HG03196 (cell line): ENCODE measurements around the gene PDCD2L.
"Not testable (repeated sequence)": the region's sequence is repeated elsewhere in the genome, so short reads cannot be mapped to it uniquely, and the experiment has no call there.

Experiments used
- ATAC-seq: cut with Tn5 transposase; IDR thresholded peaks from one replicate; pipeline ENCODE4 v1.9.1; 2021; ENCODE audit not compliant: unreplicated experiment

PDCD2L gene

DNA sequence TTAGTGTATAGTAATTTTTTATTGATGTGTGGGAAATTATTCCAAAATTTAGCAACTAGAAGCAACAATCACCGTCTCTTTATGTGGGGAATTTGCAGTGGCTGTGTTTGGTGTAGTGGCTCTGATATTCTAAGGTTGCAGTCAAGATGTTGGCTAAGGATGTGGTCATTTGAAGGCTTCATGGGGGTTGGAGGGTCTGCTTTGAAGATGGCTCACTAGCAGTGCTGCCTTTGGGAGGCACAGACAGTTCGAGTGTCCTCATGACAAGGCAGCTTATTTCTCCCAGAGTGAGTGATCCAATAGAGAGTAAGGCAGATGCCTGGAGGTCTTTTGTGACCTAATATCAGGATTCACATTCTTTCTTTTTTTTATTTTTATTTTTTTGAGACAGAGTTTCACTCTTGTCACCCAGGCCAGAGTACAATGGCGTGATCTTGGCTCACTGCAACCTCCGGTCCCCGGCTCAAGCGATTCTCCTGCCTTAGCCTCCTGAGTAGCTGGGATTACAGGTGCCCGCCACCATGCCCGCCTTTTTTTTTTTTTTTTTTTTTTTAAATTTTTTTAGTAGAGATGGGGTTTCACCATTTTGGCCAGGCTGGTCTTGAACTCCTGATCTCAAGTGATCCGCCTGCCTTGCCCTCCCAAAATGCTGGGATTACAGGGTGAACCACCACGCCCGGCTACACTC lies 30.5 kb upstream of the PDCD2L start:
- no peak for ATAC-seq

DNA sequence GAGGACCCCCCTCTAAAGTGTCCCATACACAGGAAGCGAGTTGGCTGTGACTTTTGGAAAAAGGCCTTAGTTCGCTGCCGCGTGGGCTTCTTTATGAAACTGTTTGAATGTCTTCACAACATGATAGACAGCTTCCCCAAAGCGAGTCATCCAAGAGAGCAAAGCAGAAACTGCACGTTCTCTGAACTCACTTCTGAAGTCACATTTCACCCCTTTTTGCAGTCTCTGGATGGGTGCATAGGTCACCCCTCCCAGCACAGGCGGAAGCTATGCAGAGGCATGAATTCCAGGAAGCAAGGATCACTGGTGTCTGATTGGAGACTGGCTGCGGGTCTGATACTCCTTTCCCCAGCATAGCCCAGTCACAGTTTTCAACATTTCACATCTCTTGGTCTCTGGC lies 28.6 kb upstream of the PDCD2L start:
- no peak for ATAC-seq

DNA sequence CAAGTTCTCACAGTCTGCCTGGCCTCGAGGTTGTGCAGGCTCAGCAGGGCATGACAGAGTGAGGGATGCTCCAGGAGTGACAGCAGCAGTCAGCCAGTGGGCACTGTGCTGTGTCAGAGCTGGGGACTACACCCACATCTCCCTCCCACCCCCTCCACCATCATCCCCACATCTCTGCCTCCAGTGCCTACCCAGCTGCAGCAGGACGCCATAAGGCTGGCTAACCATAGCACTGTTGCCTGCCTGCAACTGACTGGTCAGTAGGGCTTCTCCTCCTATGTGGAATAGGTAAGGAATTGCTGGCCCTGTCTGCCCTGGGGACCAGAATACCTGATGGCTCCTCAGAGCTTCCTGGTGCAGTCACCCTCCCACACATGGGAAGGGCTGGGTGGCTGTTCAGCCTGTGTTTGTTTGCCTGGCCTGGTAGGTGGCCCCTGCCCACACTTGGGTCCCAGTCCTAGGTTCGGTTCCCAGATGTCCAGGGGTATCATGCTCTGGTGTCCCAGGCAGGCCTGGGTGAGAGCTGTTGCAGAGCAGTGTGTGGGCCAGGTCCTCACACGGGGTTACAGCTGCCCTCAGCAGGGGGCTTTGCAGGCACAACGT lies 23.5 kb upstream of the PDCD2L start:
- no peak for ATAC-seq

DNA sequence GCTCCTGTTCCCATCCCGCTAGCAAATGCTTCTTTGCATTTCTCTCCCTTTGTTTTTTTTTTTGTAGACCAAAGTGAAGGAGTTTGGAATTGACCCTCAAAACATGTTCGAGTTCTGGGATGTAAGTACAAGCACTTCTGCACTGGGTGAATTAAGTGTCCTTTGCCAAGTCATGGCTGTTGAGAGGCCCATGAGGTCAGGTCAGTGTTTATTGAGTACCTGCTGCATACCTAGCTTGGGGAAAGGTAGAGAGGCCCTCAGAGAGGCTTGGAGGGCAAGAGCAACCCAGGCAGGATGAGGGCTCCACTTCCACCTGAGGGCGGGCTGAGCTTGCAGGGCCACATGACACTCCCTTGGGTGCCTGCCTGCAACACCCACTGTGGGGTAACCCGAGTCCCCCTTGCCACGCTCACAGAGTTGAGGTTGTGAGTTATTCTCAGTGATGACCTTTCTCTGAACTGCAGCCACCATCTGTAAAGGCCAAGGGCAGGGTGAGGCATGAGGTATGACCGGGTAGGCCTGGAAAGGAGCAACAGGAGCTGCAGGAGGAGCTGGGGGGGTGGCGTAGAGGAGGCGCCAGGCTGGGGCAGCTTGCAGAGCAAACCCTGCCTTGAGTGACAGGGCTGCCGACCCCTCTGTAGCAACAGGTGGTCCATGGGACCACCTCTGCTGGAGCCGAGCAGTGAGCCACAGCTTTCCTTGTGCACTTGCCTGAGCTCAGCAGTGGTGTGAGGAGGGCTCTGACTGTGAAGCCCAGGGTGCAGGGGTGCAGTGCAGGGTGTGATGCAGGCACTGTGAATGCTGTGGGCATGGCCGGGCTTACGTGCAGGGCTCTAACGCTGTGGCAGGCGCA lies 22.6 kb upstream of the PDCD2L start:
- ATAC-seq, result no peak

DNA sequence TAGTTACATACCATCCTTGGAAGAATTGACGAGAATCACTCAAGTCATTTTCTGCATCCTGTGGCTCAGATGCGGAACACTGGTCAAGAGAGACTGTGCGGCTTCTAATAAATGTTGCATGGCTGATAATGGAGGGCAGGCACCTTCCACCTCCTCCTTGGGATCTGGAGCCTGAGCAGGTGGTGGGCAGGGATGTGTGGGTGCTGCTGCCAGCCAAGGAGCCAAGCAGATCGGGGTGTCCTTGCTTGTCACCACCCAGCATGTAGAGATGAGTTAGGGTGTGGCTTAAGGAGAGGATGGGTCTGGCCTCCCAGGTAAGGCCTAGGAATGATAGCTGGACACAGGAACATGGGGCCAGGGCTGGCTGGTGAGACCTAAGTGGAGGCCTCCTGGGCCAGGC lies 21.7 kb upstream of the PDCD2L start:
- ATAC-seq, result no peak

DNA sequence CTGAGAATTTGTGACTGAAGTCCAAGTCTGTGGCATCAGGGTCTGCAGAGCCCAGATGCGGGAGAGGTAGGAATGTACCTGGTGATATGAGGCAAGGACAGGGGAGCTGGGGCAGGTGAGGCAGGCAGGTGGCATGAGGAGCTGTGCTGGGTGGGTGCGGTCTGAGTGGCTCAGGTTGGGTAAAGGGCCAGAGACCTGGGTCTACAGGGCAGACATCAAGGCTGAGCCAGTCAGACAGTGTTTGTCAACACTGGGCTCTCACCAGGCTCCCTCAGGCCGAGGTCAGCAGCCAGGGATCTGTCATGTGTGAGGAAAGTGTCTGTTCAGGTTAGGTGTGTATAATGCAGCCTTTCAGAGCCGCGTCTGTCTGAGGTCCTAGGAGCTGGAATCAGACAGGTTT lies 20.6 kb upstream of the PDCD2L start:
- ATAC-seq, result no peak

DNA sequence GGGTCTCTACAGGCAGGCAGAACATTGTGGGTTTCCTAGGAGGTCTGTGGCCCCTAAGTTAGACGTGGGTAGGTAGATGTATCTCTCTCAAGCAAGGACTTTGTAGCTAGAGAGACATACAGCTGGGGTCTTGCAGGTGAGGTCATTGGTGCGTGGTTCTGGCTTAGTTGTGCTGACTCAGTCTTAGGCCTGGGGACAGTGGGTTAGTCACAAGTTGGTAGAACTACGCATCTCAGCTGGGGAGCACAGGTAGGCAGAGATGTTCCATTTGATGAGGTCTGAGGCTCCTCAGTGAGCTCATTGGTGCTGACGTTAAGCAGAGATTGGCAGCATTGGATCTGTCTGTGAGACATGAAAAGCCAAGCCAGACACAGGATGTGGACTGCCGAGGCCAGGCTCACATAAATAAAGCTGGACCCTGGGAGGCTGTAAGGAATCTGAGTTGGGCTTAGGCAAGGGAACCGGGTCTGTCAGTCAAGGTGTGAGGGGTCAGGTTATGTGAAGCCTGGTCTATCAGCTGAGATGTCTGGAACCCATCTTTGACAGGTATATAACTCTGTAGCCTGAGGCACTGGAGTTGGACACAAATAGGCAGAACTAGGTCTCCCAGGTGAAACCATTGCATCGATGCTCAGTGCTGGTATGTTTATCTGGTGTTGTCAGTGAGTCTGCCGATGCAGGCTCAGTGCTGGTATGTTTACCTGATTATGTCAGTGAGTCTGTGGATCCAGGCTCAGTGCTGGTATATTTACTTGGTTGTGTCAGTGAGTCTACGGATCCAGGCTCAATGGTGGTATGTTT lies 17.4 kb upstream of the PDCD2L start:
- no peak for ATAC-seq

DNA sequence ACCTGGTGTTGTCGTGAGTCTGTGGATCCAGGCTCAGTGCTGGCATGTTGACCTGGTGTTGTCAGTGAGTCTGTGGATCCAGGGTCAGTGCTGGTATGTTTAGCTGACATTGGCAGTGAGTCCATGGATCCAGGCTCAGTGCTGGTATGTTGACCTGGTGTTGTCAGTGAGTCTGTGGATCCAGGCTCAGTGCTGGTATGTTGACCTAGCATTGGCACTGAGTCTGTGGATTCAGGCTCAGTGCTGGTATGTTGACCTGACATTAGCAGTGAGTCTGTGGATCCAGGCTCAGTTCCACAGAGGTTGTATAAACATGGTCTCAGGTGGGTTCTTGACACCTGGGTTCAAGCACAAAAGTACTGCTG lies 16.8 kb upstream of the PDCD2L start:
- no peak for ATAC-seq

DNA sequence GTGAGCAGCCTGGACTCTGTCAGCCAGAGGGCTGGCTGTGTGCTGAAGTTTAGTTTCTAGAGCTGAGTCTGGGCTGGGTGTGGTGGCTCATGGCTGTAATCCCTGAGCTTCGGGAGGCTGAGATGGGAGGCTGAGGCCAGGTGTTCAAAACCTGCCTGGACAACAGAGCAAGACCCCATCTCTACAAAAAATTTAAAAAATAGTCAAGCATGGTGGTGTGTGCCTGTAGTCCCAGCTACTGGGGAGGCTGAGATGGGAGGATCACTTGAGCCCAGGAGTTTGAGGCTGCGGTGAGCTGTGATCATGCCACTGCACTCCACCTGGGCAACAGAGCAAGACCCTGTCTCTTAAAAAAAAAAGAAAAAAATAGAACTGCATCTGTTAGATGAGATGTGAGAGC lies 15.5 kb upstream of the PDCD2L start:
- ATAC-seq, result not testable (repeated sequence)

DNA sequence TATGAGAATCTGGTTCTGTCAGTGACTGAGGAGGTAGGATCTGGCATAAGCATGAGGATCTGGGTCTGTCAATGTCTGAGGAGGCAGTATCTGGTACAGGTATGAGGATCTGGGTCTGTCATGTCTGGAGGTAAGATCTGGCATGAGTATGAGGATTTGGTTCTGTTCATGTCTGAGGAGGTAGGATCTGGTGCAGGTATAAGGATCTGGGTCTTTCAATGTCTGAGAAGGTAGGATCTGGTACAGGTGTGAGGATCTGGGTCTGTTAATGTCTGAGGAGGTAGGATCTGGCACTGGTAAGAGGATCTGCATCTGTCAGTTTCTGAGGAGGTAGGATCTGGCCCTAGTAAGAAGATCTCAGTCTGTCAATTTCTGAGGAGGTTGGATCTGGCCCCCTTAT lies 12.4 kb upstream of the PDCD2L start:
- no peak for ATAC-seq

DNA sequence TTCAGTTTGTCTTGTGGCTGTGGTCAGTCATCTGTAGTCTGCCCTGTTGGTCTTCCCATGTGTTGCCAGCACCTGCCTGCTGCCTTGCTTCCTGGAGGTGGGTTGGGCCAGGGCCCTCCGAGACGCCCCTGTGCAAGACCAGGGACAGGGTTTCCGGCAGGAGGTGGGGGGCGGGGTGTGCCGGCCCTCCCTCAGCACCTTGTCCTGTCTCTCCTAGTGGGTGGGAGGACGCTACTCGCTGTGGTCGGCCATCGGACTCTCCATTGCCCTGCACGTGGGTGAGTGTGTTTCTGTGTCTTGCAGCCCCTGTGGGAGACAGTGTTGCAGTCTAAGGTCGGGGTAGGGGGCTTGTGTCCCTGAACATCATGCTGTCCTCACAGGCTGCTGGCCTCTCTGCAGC lies 11.2 kb upstream of the PDCD2L start:
- ATAC-seq, result no peak

DNA sequence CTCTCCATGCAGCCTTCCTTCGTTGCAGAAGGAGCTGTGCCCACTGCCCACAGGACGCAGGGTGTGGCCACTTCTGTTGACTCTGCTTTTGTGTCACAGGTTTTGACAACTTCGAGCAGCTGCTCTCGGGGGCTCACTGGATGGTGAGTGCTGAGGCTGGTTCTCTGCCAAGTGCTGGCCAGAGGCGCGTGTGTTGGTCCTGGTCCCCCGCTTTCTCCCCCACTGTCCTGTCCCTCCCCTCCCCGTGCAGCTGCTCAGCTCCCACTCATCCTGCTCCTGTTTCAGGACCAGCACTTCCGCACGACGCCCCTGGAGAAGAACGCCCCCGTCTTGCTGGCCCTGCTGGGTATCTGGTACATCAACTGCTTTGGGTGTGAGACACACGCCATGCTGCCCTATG lies 10.6 kb upstream of the PDCD2L start:
- ATAC-seq, result no peak

DNA sequence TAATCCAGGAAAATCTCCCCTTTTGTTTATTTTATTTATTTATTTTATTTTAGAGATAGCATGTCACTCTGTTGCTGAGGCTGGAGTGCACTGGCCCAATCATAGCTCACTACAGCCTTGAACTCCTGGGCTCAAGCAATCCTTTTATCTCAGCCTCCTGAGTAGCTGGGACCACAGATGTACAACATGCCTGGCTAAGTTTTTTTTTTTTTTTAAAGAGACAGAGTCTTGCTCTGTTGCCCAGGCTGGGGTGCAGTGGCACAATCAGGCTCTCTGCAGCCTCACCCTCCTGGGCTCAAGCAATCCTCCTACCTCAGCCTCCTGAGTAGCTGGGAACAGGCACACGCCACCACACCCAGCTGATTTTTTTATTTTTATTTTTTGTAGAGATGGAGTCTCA lies 6.3 kb upstream of the PDCD2L start:
- ATAC-seq, result no peak

DNA sequence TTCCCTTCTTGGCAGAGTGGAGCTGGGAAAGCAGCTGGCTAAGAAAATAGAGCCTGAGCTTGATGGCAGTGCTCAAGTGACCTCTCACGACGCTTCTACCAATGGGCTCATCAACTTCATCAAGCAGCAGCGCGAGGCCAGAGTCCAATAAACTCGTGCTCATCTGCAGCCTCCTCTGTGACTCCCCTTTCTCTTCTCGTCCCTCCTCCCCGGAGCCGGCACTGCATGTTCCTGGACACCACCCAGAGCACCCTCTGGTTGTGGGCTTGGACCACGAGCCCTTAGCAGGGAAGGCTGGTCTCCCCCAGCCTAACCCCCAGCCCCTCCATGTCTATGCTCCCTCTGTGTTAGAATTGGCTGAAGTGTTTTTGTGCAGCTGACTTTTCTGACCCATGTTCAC lies 4.3 kb upstream of the PDCD2L start:
- ATAC-seq, result no peak

DNA sequence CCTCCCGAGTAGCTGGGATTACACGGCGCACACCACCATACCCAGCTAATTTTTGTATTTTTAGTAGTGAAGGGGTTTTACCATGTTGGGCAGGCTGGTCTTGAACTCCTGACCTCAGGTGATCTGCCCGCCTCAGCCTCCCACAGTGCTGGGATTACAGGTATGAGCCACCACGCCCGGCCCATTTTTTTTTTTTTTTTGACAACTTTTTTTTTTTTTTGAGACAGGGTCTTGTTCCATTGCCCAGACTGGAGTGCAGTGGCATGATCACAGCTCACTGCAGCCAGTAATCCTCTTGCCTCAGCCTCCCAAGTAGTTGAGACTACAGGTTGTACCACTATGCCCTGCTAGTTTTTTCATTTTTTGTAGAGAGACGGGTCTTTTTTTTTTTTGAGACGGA lies 3.4 kb upstream of the PDCD2L start:
- not testable (repeated sequence) for ATAC-seq

DNA sequence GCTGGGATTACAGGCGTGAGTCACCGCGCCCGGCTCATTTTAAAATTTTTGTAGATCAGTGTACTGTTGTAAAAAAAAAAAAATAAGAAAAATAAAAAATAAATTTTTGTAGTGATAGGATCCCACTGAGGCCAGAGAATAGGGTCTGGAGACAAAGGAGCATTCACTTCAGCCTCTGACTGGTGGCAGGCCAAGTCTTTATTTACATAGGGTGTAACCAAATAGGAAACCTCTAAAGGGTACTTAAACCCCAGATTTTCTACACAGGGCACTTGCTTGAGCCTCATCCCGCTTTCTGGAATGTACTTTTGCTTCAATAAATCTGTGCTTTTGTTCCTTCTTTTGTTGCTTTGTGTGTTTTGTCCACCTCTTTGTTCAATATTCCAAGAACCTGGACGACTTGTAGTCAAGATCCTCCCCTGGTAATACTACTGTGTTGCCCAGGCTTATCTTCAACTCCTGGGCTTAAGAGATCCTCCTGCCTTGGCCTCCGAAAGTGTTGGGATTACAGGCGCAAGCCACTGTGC lies 2.1 kb upstream of the PDCD2L start:
- ATAC-seq, result no peak

DNA sequence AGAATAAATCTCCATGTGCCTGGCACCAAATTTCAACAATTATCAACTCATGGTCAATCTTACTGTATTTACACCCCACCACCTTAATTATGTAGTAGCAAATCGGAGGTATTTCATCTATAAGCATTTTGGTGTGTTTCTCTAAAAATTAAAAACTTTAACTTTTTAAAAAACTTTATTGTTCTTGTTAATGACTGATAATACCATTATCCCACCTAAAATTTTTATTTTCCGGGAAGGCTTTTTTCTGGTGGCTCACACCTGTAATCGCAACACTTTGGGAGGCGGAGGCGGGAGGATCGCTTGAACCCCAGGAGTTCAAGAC lies 453 bp upstream of the PDCD2L start:
- ATAC-seq, result no peak

DNA sequence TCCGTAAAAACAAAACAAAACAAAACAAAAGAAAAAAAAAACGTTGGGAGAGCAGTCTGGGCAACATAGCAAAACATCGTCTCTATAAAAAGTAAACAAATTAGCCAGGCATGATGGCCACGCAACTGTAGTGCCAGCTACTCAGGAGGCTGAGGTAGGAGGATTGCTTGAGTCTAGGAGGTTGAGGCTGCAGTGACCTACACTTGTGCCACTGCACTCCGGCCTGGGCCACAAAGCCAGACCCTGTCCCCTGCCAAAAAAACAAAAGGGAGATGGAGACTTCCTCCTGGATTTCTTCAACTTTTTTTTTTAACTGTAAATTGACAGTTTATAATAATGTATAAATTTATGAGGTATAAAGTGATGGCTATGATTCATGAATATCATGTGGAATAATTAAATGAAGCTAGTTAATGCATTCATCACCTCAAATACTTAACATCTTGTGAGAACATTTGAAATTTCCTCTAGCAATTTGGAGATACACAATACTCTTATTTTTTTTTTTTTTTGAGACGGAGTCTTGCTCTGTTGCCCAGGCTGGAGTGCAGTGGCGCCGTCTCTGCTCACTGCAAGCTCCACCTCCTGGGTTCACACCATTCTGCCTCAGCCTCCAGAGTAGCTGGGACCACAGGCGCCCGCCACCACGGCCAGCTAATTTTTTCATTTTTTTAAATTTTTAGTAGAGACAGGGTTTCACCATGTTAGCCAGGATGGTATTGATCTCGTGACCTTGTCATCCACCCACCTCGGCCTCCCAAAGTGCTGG lies 1.9 kb downstream of the PDCD2L start:
- no peak for ATAC-seq

DNA sequence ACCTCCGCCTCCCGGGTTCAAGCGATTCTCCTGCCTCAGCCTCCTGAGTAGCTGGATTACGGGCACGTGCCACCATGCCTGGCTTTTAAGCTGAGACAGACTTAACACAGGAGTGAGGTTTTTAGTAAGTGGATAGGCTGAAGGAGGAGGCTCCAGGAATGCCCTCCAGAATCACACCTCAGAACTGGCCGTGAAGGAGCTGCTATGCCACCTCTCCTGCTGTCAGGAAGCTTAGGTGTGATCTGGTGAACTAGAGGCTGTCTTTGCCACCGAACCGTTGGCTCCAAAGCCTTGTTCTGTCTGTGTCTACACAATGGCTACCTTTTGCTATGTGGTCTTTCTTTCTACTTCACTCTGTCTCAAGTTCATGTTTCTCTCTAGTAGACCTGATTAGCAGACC lies 4.2 kb downstream of the PDCD2L start:
- no peak for ATAC-seq
